ENCODE data around the gene MLN.
A peak's percentile ranks its signal among the peaks of the same experiment; 100 is the strongest.

MLN gene

DNA sequence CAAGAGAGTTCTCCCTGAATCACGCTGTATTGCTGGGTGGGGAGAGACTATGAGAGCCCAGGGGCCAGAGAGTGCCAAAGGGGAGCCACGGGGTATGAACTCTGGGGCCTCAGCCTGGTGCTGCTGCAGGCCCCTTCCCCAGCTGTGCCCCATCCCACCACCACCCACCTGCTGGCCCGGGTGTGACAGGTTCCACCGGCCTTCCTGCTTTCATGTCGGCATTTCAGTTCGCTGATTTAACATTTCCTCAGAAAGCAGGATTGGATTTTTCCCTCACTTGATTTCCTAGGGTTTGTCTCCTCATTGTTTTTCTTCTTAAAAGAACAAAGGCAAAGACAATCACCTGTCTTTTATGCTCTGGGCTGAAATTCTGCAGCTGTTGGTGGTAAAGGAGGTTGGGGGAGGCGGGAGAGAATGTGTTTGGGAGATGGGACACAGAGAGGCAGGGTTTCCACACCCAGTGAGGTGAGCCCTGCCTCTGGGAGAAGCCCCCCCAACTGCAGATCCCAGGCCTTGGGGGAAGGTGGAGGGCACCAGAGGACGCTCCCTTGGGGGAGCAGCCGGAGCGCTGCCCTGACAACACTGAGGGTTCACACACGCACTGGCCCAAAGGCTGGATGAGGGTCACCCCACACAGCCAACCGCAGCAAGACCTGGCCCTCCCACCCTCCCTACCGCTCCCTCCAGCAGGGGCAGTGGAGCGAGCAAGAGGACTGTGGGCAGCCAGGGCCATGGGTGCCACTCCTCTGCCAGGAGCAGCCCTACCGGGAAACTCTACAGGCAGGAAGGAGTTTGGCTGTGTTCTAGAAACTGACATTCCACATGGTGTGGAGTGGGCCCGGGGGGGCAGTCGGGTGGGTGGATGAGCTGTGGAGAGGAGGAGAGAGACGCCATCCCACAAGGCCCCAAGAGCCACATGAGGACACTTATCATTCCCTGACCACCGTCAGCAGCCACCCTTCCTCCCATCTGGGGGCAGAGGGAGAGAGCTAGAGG lies 10.5 kb upstream of the MLN start:
- no peak for DNase-seq

DNA sequence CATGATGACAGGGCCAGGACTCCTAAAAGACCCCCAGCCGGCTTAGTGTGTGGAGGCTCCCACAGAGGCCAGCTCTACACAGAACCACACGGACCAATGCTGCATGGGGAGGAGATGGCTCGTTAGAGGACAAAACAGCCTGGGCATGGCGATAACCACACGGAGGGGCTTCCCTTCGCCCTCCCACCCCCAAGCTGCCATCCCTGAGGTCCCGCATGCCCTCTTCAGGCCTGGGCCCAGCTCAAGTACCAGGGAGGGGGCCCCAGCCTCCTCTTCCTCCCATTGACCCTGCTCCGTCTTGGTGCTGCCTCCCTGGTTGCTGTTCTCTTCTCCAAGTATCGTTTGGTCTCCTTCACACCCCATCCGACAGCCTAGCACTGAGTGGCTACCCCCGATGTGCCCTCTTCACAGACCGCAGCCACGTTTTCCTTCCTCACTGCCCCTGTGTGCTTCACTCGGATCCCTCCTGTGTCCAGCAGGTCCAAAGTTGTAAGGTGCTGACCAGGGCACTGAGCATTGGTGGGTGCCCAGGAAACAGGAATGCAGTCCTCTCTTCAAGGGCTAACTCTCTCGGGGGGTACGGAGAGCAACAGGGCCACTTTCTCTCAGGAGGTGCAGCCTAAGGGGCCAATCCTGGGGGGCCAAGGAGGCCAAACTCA lies 9.6 kb upstream of the MLN start:
- no peak for DNase-seq

DNA sequence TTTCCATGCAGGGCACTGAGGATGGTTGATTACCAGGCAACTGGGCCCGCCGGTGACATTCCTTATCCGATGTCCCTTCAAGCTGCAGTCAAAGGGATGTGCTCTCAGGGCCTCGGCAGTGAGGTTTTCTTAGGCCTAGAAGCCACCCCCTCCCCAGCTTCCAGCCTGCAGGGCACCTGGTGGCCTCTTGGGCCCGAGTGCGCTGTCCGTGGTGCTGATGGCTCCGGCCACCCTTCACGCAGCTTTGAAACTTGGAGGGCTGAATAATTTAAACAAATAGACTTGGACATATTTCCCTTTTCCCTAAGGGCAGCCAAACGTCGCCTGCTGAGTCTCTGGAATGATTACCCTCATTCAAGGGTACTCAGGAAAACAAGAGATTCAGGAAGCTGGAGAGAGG lies 8.9 kb upstream of the MLN start:
- DNase-seq: peak; percentile 91

DNA sequence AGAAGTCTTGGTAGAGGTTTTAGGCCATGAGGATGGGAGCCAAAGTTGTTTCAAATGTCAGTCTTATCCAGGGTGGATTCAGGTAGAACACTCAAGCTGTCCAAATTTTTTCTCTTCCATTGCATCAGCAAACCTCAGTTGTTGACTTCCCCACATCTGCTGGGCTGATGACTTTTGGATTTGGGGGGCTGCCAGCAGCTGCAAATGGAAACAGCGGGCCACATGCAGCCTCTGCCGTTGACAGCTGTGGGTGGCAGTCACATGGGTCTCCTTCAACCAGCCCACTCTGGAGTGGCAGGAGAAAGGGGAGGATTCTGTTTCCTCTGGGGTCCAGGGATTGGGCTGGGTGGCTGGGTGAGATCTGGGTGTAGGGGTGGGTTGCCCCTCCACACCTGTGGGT lies 5.8 kb upstream of the MLN start:
- DNase-seq: peak; percentile 45

DNA sequence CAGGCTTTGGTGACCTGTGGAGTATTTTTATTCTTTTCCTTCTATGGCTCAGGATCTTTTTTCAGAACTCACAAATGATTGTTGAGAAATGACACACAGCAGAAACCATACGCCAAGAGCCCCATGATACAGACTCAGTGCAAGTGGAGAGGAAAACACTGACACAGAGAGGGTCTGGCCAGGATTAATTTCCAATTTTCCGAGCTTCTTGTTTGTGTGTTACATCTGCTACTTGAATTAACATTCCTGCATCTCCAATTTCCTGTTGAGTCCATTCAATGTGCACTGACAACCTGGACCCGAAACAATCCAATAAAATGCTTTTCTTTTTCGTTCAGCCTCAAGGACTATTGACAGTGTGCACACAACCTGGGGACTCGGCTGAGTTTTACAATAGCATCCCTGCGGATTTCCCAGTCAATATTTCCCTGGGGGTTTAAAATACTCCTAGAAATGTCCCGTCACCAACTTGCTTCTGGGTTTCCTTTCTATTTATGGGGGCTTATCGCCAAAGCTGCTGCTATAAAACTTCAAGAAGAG lies 4.9 kb upstream of the MLN start:
- DNase-seq: no peak

DNA sequence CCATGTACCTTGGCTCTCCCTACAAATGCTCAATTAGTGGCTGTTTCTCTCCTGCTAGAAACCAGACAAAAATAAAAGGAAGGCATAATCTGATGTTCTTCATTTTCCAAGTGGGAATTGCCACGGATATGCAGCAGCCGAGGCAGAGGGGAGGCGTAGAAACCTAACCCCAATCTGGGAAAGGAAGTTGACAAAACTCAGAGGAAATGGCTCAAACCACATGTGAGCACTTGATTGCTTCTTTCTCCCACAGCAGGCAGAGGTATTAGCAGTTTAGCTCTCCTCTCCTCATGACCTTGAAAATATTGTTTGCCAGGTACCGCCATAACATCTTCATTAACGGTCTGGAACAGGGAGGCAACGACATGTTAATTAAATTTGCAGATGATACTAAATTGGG lies 3.8 kb upstream of the MLN start:
- no peak for DNase-seq

DNA sequence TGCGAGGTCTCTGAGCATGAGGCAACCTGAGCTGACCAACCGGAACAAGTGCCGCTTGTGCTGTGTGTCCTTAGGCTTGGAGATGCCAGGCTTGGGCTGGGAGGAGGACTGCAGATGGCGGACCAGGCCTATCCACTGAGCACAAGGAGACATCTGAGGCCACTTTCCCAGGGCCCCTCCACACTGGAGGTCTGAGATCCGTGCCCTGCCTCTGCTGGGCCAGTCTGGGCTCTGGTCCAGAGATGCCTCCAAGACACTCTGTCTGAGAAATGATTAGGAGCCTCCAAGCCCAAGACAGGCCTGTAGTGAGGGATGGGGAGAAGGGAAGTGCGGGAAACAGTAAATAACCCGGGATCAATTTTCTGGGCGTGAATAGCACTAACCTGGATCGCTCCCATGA lies 3.0 kb upstream of the MLN start:
- DNase-seq: no peak

DNA sequence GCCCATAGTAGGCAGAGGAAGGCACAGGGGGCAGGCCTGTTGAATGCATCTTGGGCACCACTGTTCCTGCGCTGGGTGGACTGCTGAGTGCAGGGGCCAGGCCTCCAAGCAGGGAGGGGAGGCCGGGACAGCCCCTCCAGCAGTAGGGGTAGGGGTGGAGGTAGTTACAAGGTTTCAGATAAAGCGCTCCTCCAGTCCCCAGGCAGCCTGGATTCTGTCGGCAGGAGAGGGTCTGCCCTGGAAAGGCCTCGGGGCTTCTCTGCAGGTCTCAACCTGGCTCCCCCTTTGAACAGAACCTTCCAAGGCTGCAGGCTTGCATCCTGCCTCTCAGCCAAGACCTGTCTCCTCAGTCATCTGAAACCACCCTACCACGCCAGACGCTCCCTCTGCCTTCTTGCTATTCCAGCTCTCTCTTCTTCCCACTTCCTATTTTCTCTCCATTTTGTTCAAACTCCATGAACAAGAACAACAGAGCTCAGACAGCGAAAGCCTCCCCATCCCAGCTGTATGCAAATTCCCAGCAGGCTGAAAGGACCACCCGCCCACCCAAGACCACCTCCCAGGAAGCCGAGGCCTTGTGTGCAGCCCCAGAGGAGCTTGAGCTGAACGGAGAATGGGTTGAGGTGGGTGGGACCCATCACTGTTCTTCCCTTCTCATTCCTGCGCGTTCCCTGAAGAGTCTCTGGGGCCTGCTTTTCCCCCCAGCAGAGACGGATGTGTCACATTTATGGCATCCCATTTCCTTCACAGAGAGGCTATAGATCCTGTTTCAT lies 1.4 kb downstream of the MLN start:
- peak; percentile 62 for DNase-seq

DNA sequence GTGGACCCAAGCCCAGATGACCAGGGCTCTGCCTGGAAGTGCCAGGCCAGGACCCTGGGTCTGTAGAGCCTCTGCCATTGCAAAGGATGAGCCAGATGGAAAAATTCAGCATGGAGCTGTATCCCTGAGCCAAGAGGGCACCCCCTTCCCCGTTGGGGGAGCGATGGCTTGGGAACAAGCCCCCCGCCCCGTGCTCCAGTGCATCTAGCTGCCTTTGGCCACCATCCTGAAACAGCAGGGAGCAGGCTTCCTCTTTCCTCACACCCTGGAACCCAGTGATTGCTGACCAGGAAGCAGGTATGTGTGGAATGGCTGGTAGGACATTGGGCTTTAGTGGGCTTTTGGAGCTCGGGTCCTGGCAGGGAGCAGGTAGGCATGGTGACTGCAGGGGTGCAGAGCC lies 2.2 kb downstream of the MLN start:
- DNase-seq: no peak

DNA sequence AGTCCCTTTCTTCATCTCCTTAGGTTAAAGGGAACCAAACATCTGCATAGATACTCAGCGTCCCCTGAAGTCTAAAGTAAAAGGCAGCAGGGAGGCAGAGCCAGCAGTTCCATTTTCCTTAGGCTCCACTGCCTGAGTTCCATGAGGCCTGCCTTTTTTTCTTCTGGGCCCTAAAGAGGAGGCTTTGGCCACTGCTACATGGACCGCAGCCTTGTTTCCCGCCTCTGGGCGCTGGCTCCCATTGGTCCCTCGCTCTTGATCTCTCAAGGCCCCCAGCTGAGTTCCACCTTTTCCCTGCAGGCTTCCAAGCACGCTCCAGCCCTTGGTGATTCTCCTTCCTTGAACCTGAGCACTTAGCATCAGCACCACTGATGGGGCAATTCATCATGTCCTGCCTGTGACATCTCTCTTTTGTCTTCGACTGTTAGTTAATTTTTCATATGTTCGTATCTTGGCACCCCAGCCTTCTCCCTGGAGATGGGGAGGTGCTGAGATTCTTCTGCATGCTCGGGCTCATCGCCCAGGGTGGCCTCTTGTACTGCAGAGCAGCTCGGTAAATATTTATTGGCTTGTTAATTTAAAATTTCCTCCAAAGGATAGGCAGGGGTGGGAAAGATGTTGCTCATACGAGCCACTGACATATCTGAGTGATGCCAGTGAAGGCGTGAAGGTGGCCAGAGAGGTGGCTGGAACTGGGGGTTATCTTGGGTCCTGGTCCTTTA lies 3.4 kb downstream of the MLN start:
- no peak for DNase-seq

DNA sequence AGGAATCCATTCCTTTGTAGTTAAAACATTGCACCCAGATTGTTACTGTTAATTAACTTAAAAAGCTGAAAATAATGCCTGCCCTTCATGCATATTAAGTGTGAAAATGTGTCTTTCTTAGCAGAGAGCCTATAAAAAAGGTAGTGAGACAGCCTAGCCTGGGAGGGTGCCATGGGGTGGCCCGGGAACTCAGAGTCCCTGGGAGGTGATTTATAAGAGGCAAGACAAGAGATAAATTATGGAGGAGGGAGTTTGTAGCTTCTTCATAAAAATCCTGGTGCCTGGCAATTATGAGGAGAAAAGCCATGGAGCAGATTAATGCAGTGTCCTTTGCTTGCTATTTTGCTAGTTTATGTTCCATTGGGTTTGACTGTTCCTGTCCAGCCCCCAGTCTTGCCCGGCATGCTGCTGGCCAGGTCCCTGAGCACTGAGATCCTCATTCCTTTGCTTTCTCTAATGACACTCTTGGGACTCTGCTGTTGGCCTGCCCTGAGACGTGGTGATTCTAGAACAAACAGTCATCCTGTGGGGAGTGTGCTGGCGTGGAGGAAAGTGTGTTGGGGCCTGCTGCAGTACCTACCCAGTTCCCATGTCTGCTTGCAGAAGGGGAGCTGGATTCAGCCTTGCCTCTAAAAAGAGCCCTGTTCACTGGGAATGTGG lies 4.2 kb downstream of the MLN start:
- no peak for DNase-seq

DNA sequence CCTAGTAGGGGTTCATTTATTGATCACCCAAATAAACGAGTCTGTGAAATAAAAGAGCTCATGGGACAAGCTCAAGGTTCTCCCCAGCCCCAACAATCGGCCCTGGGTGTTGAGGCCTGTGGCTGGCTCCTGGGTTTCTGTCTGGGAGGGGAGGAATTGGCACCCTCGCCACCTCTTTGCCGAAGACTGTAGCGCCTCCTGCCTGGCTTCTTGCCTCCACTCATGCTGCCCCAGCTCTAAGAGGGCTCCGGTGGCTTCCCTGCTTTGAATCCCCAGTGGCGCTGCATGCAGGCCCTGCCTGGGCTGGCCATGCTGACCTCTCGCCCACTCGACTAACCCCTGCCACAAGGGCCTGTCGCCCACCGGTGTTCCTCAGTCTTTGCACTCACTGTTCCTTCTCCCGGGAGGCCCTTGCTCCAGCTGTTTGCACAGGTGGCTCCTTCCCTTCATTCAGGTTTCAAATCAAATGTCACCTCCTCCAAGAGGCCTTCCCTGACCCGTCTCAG lies 5.4 kb downstream of the MLN start:
- no peak for DNase-seq

DNA sequence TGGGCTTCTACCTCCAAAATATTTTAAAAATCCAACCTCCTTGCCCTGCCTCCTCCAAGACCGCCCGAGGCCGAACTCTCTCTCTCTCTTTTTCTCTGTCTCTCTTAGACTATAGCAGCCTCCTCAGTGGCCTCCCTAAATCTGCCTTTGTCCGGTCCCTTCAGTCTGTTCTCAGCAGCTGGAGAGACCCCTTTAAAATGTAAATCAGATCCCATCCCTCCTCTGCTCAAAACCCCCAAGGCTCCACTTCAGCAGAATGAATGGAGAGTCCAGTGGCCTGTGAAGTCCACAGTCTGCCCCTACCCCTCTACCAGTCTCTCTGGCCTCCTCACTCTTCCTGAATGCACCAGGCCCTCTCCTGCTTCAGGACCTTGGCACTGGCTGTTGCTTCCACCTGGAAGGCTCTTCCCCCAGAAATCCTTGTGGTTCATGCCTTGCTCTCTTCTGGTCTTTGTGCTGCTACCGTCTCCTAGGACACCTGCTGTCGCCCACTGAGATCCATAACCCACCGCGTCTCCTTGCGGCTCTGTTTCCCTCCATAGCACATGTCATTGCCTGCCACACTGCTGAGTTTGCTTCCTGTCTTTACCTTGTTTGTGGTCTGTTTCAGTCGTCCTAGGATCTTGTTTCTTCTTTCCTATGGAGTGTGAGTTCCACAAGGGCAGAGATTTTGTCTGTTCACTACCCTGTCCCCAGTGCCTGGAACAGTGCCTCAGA lies 6.0 kb downstream of the MLN start:
- DNase-seq: no peak

DNA sequence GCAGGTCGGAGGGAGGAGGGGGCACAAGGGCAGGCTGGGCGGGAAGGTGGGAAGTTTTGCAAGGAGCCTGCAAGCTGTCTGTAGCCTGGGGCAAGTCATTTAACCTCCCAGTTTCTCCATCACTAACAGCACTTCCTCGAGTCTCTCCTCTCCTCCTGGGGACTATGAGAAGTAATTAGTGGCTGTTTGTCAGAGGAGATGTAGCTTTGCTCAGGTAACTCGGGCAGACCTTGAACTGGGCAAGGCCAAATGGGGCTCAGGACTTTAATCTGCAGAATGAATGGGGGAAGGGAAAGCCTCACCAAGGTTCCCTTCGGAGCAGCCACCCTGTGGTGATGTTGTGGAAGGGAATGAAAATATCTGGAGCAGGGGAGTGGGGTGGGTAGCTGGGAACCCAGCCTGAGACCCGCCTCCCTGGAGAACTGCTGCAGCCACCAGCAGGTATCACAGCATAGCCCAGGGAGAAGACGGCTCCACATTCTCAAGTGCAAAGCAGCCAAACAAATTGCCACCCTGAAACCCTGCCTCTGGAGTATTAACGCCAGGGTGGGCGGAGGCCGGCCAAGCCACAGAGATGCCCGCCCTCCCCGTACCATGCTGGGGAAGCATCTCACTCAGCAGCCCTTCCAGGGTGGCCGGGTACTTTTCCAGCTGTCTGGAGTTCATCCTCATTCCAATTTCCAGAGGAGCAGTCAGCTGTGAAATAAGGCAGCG lies 8.7 kb downstream of the MLN start:
- no peak for DNase-seq

DNA sequence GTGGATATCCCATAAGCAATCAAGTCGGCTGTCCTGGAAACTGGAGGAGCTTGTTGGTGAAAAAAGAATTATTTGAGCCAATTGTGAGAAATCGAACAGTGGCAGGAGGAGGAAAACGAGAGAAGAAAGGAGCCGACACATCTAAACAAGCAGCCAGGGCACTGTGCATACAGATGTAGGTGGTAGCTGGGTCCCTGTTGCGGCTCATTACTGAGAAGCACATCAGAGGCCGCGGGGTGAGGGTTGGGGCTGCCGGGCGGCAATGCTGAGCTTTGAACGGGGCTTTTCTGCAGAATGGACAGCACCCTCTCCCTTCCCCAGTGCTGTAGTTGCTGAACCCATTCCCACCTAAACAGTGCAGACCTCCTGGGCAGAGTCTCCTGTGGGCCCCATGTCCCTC lies 10.8 kb downstream of the MLN start:
- DNase-seq: no peak

DNA sequence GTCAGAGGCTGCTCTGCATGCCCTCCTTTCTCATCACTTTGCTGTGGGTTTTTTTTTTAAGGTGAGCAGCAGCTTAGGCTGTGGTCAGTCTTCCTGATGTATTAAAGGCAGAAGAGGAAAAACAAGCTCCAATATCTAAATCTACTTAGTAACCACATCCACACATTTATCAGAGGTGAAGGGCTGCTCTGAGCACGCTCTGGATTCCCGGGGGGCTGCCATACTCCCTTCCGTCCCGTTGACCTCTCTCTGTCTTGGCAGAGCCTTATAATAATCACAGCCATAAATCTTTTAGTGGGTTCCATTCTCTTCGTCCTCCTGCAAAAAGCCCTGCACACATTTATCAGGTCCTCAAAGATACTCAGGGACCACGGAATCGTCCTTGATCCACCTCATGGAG lies 12.2 kb downstream of the MLN start:
- no peak for DNase-seq

DNA sequence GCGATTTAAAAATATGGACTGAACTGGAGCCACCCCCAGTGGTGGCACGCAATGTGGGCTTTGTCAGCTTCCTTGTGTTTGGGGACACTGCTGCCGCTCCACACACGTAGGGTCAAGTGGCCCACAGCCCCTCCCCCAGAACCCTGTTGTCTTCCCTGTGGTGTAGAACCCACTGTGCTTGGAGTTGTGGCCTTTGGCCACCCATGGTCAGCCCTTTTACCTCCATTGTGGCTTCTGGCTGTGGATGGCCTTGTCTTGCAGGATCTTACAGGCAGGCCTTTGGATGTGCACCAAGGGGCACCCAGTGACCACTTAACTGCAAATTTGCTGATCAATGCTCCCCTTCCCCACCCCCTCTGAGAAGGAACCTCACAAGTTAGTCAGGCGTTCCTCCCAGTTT lies 12.9 kb downstream of the MLN start:
- no peak for DNase-seq

DNA sequence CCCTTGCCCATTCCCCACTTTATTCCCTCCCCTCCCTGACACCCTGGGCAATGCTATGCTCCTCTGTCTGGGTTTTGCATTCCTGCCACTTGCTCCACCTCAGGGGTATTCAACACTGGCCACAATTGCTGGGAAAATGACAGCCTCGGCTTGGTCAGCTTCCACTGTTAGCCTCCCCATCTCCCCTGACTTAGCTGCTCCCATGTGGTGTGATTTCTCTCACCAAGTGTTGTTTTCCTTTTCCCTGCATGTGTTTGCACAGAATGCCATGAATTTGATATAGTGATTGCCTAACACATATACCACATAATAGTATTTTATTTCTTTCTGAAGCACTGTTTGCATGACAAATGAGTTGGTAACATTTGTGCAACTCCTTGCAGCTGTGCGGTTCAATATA lies 13.4 kb downstream of the MLN start:
- no peak for DNase-seq

DNA sequence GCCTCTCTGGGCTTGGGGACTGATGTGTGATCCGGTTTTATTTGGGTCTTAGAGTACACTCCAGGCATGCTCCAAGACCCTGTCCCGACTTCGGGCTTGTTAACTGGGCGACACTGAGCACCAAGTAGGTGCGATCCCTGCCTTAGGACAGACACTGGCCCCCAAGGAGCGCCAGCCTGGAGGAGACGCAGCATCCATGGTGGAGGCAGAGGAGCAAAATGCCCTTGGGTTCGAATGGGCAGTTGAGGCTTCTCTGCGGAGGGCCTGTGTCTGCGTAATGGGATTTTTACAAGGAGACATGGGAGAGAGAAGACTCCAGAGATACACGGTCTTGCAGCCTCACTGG lies 14.3 kb downstream of the MLN start:
- DNase-seq: no peak

DNA sequence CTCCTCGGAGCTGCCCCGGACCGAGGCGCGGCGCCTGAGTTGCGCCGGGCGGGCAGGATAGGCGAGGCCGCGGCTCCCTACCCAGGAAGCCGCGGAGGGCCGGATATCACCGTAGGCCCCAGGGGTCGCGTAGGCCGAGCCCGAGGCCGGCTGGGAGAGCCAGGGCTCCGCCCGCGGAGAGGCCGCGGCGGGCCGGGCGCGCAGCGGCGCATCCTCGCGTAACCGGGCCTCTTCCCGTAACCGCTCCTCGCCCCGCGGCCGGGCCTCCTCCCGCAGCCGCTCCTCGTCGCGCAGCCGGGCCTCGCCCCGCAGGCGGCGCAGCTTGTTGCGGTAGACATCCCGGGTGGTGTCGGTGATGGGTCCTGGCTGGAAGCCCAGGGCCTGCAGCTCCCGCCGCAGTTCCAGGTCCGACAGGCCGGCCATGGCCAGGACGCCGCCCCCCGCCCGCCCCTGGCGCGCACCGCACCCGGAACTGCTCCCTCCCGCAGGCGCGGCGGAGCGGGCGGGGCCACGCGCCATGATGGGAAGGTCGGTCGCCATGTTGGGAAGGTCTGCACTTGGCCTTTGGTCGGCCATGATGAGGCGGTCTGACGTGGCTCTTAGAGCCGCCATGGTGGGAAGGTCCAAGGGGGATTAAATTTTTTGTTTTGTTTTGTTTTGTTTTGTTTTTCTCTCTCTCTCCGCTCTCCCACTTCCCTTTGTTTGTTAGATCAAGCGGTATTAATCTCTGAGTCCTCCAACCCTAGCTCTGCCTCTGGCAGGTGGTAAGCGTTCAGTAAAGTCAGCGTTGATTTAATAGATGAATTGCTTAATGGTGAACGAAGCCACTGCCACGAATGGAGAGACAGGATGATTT lies 14.9 kb downstream of the MLN start, which contains the start of gene LEMD2:
LEMD2 (minus strand) TSS at position 437 of the 856 bp plus-strand sequence; CDS start at position 423, 14 bp downstream.
- peak; percentile 97 for DNase-seq

Data from eye (tissue), 1 donor.